Choroid plexus epithelial cell (primary cell): ENCODE results near the gene CDK10.

Experiments
- DNase-seq: peaks from one replicate; pipeline ENCODE4 v3.0.0-alpha.2; 2010; ENCODE audit warnings: low read depth
- H3K4me3 ChIP-seq: 2 replicates; pipeline ENCODE4 v1.5.1; 2011; ENCODE audit warnings: low read depth, mild to moderate bottlenecking, control low read depth, low read length, moderate library complexity
- CTCF ChIP-seq: conservative IDR thresholded peaks from 2 replicates; pipeline ENCODE4 v1.5.1; 2011; ENCODE audit warnings: low read depth, mild to moderate bottlenecking, control low read depth, inconsistent platforms, low read length, moderate library complexity

Gene CDK10

DNA sequence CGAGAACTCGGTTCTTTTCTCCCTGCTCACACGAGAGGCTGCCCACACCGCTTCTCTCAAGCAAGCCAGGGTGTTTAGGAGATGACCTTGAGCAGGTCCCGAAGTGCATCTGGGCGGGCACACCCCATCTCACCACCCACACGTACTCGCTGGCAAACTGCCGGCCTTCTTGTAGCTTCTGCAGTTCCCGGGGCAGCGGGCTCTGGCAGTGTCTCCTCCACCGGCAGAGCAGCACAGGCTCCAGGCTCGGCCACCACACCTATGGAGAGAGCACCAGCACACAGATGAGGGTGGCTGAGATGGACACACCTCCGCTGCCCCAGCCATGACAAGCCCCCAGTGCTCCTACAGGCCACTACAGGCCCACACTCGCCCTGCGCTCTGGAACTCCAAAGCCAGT lies 58.3 kb downstream of the CDK10 start:
- DNase-seq: no peak
- no peak for TF ChIP-seq CTCF
- no peak overlapping the region for H3K4me3 ChIP-seq
